H1 (cell line): ENCODE data around the gene RANBP3L.

Experiments
- ATF3 ChIP-seq: IDR thresholded peaks from 2 replicates; pipeline ENCODE4 v1.6.1; 2011; ENCODE audit warnings: low read depth, mild to moderate bottlenecking, low read length; ENCODE audit not compliant: insufficient read depth
- CEBPB ChIP-seq: IDR thresholded peaks from 2 replicates; pipeline ENCODE4 v1.6.1; 2012; ENCODE audit warnings: low read depth, low read length
- CHD2 ChIP-seq: IDR thresholded peaks from 2 replicates; pipeline ENCODE4 v1.6.1; 2012; ENCODE audit warnings: low read length, improper control_type of control experiment
- CTCF ChIP-seq, 3 experiments: IDR thresholded peaks; 1 replicate in 2 of 3; 2 replicates in 1 of 3; pipeline versions ENCODE4 v1.5.1 to v1.6.1; 2011; ENCODE audit warnings: low read length in 3 of 3, mild to moderate bottlenecking in 3 of 3, inconsistent platforms in 2 of 3, low read depth in 1 of 3, moderate library complexity in 1 of 3; ENCODE audit not compliant: insufficient read depth in 1 of 3; ENCODE audit errors: control extremely low read depth in 1 of 3
- EP300 ChIP-seq, 2 experiments: IDR thresholded peaks; 1 replicate in 1 of 2; 2 replicates in 1 of 2; pipeline ENCODE4 v1.6.1; 2011 to 2012; ENCODE audit warnings: low read depth in 2 of 2, low read length in 2 of 2, mild to moderate bottlenecking in 2 of 2, borderline replicate concordance in 1 of 2, inconsistent platforms in 1 of 2, moderate library complexity in 1 of 2
- SIN3A ChIP-seq, 2 experiments: IDR thresholded peaks in 1 of 2; conservative IDR thresholded peaks in 1 of 2; 2 replicates each; pipeline ENCODE4 v1.6.1; 2011 to 2012; ENCODE audit warnings: low read length in 2 of 2, improper control_type of control experiment in 1 of 2, low read depth in 1 of 2, mild to moderate bottlenecking in 1 of 2

GRCh38 chr5:36261186-36261585, 40.5 kb downstream of the RANBP3L start:
- TF ChIP-seq CHD2 (no peak), SIN3A (conservative IDR thresholded peaks at IDR 0.05 in 1 of 2, IDR thresholded peaks at IDR 0.05 in 1 of 2; ENCODE audit: low read depth in 1 of 2, low read length in 2 of 2) (no peak), CTCF (IDR thresholded peaks at IDR 0.05; ENCODE audit: control extremely low read depth in 1 of 3, insufficient read depth in 1 of 3, low read depth in 1 of 3, low read length in 3 of 3) (no peak), ATF3 (no peak), CEBPB (no peak), EP300 (IDR thresholded peaks at IDR 0.05; ENCODE audit: borderline replicate concordance in 1 of 2, low read depth in 2 of 2, low read length in 2 of 2) (no peak)
